ENCODE measurements around the gene GOLGA1. TPM values are rescaled to one million over a fixed set of nuclear protein-coding genes. Genes with fewer than 3 reads are reported as not detected.

The GOLGA1 gene
- total RNA-seq, 6 donors from 2014 or later, result 15.5 to 53.4 (median 19.8) TPM

- Histone ChIP-seq H3K9me3 (no peaks in the 10 kb centered on the region), H3K27me3 (no peaks in the 10 kb centered on the region), H3K4me1 (peaks cover 17 to 29% (median 25%) of the 10 kb centered on the region in 4 donors), H3K4me3 (no peak overlapping the region), H3K36me3 (peaks cover 27 to 93% (median 86%) of the 10 kb centered on the region in 4 donors), H3K27ac (no peak overlapping the region)
- peak in 1 of 2 donors; percentile 59 for DNase-seq
- TF ChIP-seq POLR2AphosphoS5 (IDR thresholded peaks at IDR 0.05) (no peak), POLR2A (IDR thresholded peaks at IDR 0.05) (no peak), EP300 (IDR thresholded peaks at IDR 0.05) (no peak)
- TF ChIP-seq, protein P1, sequence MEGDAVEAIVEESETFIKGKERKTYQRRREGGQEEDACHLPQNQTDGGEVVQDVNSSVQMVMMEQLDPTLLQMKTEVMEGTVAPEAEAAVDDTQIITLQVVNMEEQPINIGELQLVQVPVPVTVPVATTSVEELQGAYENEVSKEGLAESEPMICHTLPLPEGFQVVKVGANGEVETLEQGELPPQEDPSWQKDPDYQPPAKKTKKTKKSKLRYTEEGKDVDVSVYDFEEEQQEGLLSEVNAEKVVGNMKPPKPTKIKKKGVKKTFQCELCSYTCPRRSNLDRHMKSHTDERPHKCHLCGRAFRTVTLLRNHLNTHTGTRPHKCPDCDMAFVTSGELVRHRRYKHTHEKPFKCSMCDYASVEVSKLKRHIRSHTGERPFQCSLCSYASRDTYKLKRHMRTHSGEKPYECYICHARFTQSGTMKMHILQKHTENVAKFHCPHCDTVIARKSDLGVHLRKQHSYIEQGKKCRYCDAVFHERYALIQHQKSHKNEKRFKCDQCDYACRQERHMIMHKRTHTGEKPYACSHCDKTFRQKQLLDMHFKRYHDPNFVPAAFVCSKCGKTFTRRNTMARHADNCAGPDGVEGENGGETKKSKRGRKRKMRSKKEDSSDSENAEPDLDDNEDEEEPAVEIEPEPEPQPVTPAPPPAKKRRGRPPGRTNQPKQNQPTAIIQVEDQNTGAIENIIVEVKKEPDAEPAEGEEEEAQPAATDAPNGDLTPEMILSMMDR (IDR thresholded peaks at IDR 0.05), result no peak
- no peak for ATAC-seq (ENCODE audit: low FRiP score in 2 of 2)
- 85 to 86% methylated on average over 14 of the region's 14 CpGs for WGBS, 2 donors
Observed at GRCh38 chr9:124877021-124877782, 63.7 kb downstream of the GOLGA1 start.

DNA sequence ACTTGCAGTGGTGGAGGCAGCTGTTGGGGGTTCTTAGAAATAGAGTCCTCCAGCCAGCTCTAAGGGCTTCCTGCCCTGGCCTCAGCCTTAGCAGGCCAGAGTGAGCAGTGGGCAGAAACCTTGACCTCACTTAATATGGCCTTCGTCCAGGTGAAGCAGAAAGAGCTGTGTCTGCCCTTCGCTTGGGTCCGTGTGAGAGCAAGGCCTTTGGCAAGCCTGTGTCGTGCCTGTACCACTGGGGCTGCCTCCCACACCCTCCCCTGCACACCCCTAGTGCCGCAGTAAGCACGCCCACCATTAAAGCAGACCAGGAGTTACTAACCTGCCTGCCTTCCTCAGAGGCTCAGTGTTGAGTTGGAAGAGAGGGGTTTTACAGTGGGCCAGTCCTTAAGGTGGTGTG is 65.4 kb downstream of the GOLGA1 start:
- Histone ChIP-seq H3K27me3 (no peaks in the 10 kb centered on the region), H3K27ac (no peak overlapping the region), H3K4me3 (no peak overlapping the region), H3K9me3 (no peaks in the 10 kb centered on the region), H3K36me3 (peaks cover 26 to 76% (median 70%) of the 10 kb centered on the region in 4 donors), H3K4me1 (peaks cover 34 to 46% (median 42%) of the 10 kb centered on the region in 4 donors)
- no peak for TF ChIP-seq POLR2AphosphoS5 (IDR thresholded peaks at IDR 0.05)
- no peak for TF ChIP-seq EP300 (IDR thresholded peaks at IDR 0.05)
- TF ChIP-seq, protein P1 (IDR thresholded peaks at IDR 0.05), result no peak
- TF ChIP-seq POLR2A (IDR thresholded peaks at IDR 0.05), result no peak
- DNase-seq (no peak), ATAC-seq (ENCODE audit: low FRiP score in 2 of 2) (no peak)
- 92% methylated on average over 6 of the region's 6 CpGs for WGBS, 2 donors

DNA sequence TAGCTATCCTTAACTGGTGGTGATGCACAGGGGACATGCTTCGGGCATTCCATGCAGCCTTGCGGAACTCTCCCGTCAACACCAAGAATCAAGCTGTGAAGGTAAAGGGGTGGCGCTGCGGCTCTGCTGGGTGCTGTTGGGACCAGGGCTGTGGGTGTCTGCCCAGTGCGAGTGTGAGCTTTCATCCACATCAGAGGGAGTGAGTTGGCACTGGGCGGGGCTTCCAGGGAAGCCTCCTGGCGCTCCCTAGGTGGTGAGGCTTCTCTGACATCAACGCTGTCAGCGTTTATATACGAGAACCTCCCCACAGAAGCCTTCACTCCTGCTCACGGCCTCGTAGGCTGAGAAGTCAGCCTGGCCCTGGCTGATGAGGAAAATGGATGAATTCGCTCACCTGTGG is 67.2 kb downstream of the GOLGA1 start:
- Histone ChIP-seq H3K4me1 (peaks cover 37 to 54% (median 48%) of the 10 kb centered on the region in 4 donors), H3K27ac (peak overlapping the region in 3 of 4 donors; percentile 6 to 97 (median 88)), H3K9me3 (no peaks in the 10 kb centered on the region), H3K27me3 (no peaks in the 10 kb centered on the region), H3K4me3 (no peak overlapping the region), H3K36me3 (peaks cover 19 to 57% (median 53%) of the 10 kb centered on the region in 4 donors)
- no peak for TF ChIP-seq POLR2A (IDR thresholded peaks at IDR 0.05)
- no peak for TF ChIP-seq POLR2AphosphoS5 (IDR thresholded peaks at IDR 0.05)
- TF ChIP-seq, protein P1 (IDR thresholded peaks at IDR 0.05), result no peak
- TF ChIP-seq EP300 (IDR thresholded peaks at IDR 0.05), result no peak
- ATAC-seq (ENCODE audit: low FRiP score in 2 of 2) (no peak), DNase-seq (no peak)
- 91 to 92% methylated on average over 10 to 14 of the region's 14 CpGs for WGBS, 2 donors

DNA sequence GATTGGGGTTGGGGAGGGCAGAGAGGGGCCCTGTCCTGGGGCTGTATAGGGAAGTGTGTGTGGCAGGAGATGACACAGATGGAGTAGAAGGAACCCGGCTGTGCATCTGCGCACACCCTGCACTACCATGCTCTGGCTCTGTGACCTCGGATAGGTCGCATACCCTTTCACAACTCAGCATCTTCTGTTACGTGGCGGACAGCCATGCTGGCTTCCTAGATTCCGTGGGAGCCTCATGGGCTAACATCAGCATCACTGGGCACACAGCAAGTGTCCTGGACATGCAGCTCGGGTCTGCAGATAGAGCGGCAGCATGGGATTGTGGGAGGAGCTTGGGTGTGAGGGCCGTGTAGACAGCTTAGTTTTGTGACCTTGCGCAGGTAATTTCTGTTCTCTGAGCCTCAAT is 69.7 kb downstream of the GOLGA1 start:
- Histone ChIP-seq H3K36me3 (peaks cover 16 to 32% (median 29%) of the 10 kb centered on the region in 4 donors), H3K27ac (peak overlapping the region; percentile 88 to 98 (median 96)), H3K4me1 (peaks cover 48 to 58% (median 54%) of the 10 kb centered on the region in 4 donors), H3K27me3 (no peaks in the 10 kb centered on the region), H3K9me3 (no peaks in the 10 kb centered on the region), H3K4me3 (peak overlapping the region in 2 of 4 donors; percentile 86 to 91)
- ATAC-seq (ENCODE audit: low FRiP score in 2 of 2) (no peak), DNase-seq (no peak)
- 78 to 80% methylated on average over 5 to 11 of the region's 11 CpGs for WGBS, 2 donors
- TF ChIP-seq, protein P1 (IDR thresholded peaks at IDR 0.05), result no peak
- TF ChIP-seq EP300 (IDR thresholded peaks at IDR 0.05), result no peak
- TF ChIP-seq POLR2AphosphoS5 (IDR thresholded peaks at IDR 0.05), result no peak
- no peak for TF ChIP-seq POLR2A (IDR thresholded peaks at IDR 0.05)

All from upper lobe of left lung (tissue), 6 donors.